GM12892 (cell line): ENCODE results near the gene ME3.

Experiments used
- POLR2A ChIP-seq: IDR thresholded peaks from 2 replicates; pipeline ENCODE4 v1.6.1; 2011; ENCODE audit warnings: low read depth, low read length, control low read depth
- POLR2AphosphoS5 ChIP-seq: IDR thresholded peaks from 2 replicates; pipeline ENCODE4 v1.6.1; 2011; ENCODE audit warnings: low read depth, low read length, control low read depth
- TAF1 ChIP-seq: IDR thresholded peaks from 2 replicates; pipeline ENCODE4 v1.6.1; 2011; ENCODE audit warnings: low read depth, mild to moderate bottlenecking, control low read depth, low read length, borderline replicate concordance

DNA sequence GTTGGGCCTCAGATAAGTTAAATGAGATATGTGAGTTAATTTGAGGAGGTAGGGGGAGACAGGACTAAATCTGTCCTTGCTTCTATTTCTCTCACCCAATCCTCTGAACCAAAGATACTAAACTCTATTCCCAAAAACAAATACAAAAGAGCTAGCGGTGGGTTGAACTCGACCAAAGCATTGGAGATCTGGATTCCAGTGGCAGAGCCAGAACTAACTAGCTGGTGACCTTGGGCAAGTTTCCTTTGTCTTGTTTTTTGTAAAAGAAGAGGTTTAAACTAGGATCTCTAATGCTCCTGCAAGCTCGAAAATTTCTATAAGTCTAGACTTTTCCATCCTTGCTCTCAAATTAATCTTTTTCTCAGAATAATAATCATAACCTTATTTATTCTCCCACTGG is 1.5 kb downstream of the ME3 start:
- TF ChIP-seq POLR2AphosphoS5 (no peak), POLR2A (no peak), TAF1 (no peak)
